OCI-LY3 (cell line): ENCODE results near the gene TLR7.

Experiments
- CTCF ChIP-seq: fragments of 200-600, 300-600 bp; sonication (generic); IDR thresholded peaks from 2 replicates; pipeline ENCODE4 v1.5.1; 2014; ENCODE audit warnings: antibody characterized with exemption, low read length, low read depth
- EZH2phosphoT487 ChIP-seq: fragments of 200-600 bp; shearing (Covaris generic); IDR thresholded peaks from 2 replicates; pipeline ENCODE4 v1.6.1; 2018; ENCODE audit warnings: antibody characterized with exemption, mixed run types, low read depth

- TF ChIP-seq CTCF (no peak), EZH2phosphoT487 (no peak)
Observed at GRCh38 chrX:12898073-12898472, 31.2 kb downstream of the TLR7 start.
